ENCODE results near the gene MMGT1.

MMGT1 gene

DNA sequence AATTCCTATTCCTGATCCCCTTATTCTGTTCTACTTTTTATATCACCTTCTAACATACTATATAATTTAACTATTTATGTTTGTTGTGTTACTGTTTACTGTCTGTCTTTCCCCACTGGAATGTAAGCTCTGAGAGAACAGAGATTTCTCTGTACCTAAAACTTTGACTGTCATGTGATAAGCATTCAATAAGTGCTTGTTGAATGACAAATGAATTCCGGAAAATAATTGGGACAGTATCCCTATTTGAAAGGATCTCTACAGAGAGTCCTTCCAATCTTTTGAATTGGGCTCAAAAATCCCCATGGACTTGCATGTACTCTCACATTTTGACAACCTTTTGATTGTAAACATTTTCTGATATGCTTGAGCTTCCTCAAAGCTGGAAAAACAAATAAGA lies 1.6 kb upstream of the MMGT1 start:
- Histone ChIP-seq H3K79me2 (ENCODE audit: low read length) (peaks cover 23% of the 10 kb centered on the region), H3K27me3 (replicated peaks; ENCODE audit: insufficient read depth, low read length) (no peaks in the 10 kb centered on the region), H3K4me3 (ENCODE audit: low read length) (no peak overlapping the region), H3K36me3 (replicated peaks; ENCODE audit: insufficient read depth, low read length) (no peaks in the 10 kb centered on the region), H4K20me1 (ENCODE audit: insufficient read depth, low read length) (no peaks in the 10 kb centered on the region), H2AFZ (ENCODE audit: low read length) (no peak overlapping the region), H3F3A (ENCODE audit: insufficient read depth, low read length) (no peaks in the 10 kb centered on the region), H3K9me3 (replicated peaks; ENCODE audit: insufficient read depth, low read length) (no peaks in the 10 kb centered on the region), H3K9ac (ENCODE audit: low read length) (no peak overlapping the region), H3K9me2 (replicated peaks; ENCODE audit: insufficient read depth, low read length) (no peaks in the 10 kb centered on the region), H3K4me2 (ENCODE audit: low read depth, low read length) (no peak overlapping the region), H3K4me1 (ENCODE audit: low read length) (no peaks in the 10 kb centered on the region), H3K27ac (ENCODE audit: low read length) (no peak overlapping the region)
- TF ChIP-seq EZH2 (optimal IDR thresholded peaks at IDR 0.05; ENCODE audit: low read depth, low read length), result no peak
- no peak for TF ChIP-seq CTCF (IDR thresholded peaks at IDR 0.05; ENCODE audit: low read length)
- no peak for TF ChIP-seq EZH2phosphoT487 (IDR thresholded peaks at IDR 0.05; ENCODE audit: low read length)
- no peak for DNase-seq

DNA sequence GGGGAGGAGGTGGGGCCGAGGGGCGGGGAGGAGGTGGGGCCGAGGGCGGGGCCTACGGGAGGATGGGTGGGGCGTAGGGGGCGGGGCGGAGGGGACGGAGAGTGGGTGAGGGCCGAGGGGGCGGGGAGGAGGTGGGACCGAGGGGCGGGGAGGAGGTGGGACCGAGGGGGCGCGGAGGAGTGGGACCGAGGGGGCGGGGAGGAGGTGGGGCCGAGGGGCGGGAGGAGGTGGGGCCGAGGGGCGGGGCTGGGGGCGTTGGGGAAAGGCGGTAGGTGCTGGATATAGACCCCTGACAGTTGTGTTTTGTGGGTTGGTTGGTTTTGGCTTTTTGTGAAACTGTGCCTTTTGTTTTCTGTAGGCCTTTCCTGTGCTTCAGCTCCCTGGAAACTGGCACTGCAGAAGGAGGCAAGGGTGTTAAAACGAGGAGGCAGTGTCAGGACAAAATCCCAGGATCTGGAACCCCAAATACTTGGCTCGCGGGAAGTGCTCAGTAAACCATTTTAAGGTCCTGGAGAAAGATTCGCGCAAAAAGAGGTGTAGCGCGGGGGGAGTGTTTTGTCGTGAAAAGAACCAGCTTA lies 580 bp upstream of the MMGT1 start:
- no peaks in the 10 kb centered on the region for H3F3A ChIP-seq (ENCODE audit: insufficient read depth, low read length)
- no peaks in the 10 kb centered on the region for H3K27me3 ChIP-seq (replicated peaks; ENCODE audit: insufficient read depth, low read length)
- no peaks in the 10 kb centered on the region for H3K9me2 ChIP-seq (replicated peaks; ENCODE audit: insufficient read depth, low read length)
- TF ChIP-seq EZH2phosphoT487 (IDR thresholded peaks at IDR 0.05; ENCODE audit: low read length), result no peak
- no peak for TF ChIP-seq CTCF (IDR thresholded peaks at IDR 0.05; ENCODE audit: low read length)
- no peak for TF ChIP-seq EZH2 (optimal IDR thresholded peaks at IDR 0.05; ENCODE audit: low read depth, low read length)
- peaks cover 23% of the 10 kb centered on the region for H3K79me2 ChIP-seq (ENCODE audit: low read length)
- H4K20me1 ChIP-seq (ENCODE audit: insufficient read depth, low read length), result no peaks in the 10 kb centered on the region
- H3K4me3 ChIP-seq (ENCODE audit: low read length), result peak overlapping the region; percentile 57
- peak; percentile 44 for DNase-seq
- 0 out of 2 replicates have a peak overlapping the region, but pooled peaks have one; percentile 38 for H2AFZ ChIP-seq (ENCODE audit: low read length)
- no peaks in the 10 kb centered on the region for H3K36me3 ChIP-seq (replicated peaks; ENCODE audit: insufficient read depth, low read length)
- no peak overlapping the region for H3K27ac ChIP-seq (ENCODE audit: low read length)
- no peak overlapping the region; the same call in 1 of the 2 replicates for H3K9ac ChIP-seq (ENCODE audit: low read length)
- H3K9me3 ChIP-seq (replicated peaks; ENCODE audit: insufficient read depth, low read length), result no peaks in the 10 kb centered on the region
- H3K4me2 ChIP-seq (ENCODE audit: low read depth, low read length), result peak overlapping the region; percentile 66
- H3K4me1 ChIP-seq (ENCODE audit: low read length), result no peaks in the 10 kb centered on the region

GRCh38 chrX:135973025-135973547 lies 702 bp downstream of the MMGT1 start:
- H3K4me2 ChIP-seq (ENCODE audit: low read depth, low read length), result peak overlapping the region; percentile 55
- peak overlapping the region; percentile 76; the same call in 1 of the 2 replicates for H3K27ac ChIP-seq (ENCODE audit: low read length)
- H3K27me3 ChIP-seq (replicated peaks; ENCODE audit: insufficient read depth, low read length), result no peaks in the 10 kb centered on the region
- no peaks in the 10 kb centered on the region for H3K9me2 ChIP-seq (replicated peaks; ENCODE audit: insufficient read depth, low read length)
- no peaks in the 10 kb centered on the region for H4K20me1 ChIP-seq (ENCODE audit: insufficient read depth, low read length)
- H3K9ac ChIP-seq (ENCODE audit: low read length), result peak overlapping the region; percentile 76
- TF ChIP-seq EZH2phosphoT487 (IDR thresholded peaks at IDR 0.05; ENCODE audit: low read length) (no peak), CTCF (IDR thresholded peaks at IDR 0.05; ENCODE audit: low read length) (peak; percentile 14)
- DNase-seq, result peak; percentile 32
- peaks cover 23% of the 10 kb centered on the region for H3K79me2 ChIP-seq (ENCODE audit: low read length)
- no peaks in the 10 kb centered on the region for H3K9me3 ChIP-seq (replicated peaks; ENCODE audit: insufficient read depth, low read length)
- H3K4me3 ChIP-seq (ENCODE audit: low read length), result peak overlapping the region; percentile 80
- no peaks in the 10 kb centered on the region for H3K36me3 ChIP-seq (replicated peaks; ENCODE audit: insufficient read depth, low read length)
- peak overlapping the region; percentile 80 for H2AFZ ChIP-seq (ENCODE audit: low read length)
- no peaks in the 10 kb centered on the region for H3F3A ChIP-seq (ENCODE audit: insufficient read depth, low read length)
- no peaks in the 10 kb centered on the region for H3K4me1 ChIP-seq (ENCODE audit: low read length)
